ENCODE data around the gene COL2A1.

COL2A1 gene

GRCh38 chr12:48004053-48004941, at the start of gene COL2A1:
COL2A1 (minus strand) TSS chr12:48004476; CDS start chr12:48004321, 155 bp downstream.
- no peak for DNase-seq (ENCODE audit: low read depth in 2 of 2)

GRCh38 chr12:48053883-48054282, 49.6 kb upstream of the COL2A1 start:
- DNase-seq (ENCODE audit: low read depth in 2 of 2): no peak

GRCh38 chr12:48053122-48053521, 48.8 kb upstream of the COL2A1 start:
- DNase-seq (ENCODE audit: low read depth in 2 of 2): no peak

- DNase-seq (ENCODE audit: low read depth in 2 of 2): no peak
Observed at GRCh38 chr12:48051681-48052080, 47.4 kb upstream of the COL2A1 start.

GRCh38 chr12:48050174-48050573, 45.9 kb upstream of the COL2A1 start:
- no peak for DNase-seq (ENCODE audit: low read depth in 2 of 2)

- no peak for DNase-seq (ENCODE audit: low read depth in 2 of 2)
Observed at GRCh38 chr12:48045965-48046518, 41.8 kb upstream of the COL2A1 start.

- DNase-seq (ENCODE audit: low read depth in 2 of 2): no peak
Observed at GRCh38 chr12:48045061-48045846, 41.0 kb upstream of the COL2A1 start.

- DNase-seq (ENCODE audit: low read depth in 2 of 2): no peak
Observed at GRCh38 chr12:48044396-48044795, 40.1 kb upstream of the COL2A1 start.

- DNase-seq (ENCODE audit: low read depth in 2 of 2): no peak
Observed at GRCh38 chr12:48043771-48044170, 39.5 kb upstream of the COL2A1 start.

GRCh38 chr12:48041591-48042423, 37.5 kb upstream of the COL2A1 start:
- DNase-seq (ENCODE audit: low read depth in 2 of 2): no peak

- no peak for DNase-seq (ENCODE audit: low read depth in 2 of 2)
Observed at GRCh38 chr12:48040354-48040753, 36.1 kb upstream of the COL2A1 start.

- DNase-seq (ENCODE audit: low read depth in 2 of 2): no peak
Observed at GRCh38 chr12:48039151-48039550, 34.9 kb upstream of the COL2A1 start.

GRCh38 chr12:48038085-48038484, 33.8 kb upstream of the COL2A1 start:
- DNase-seq (ENCODE audit: low read depth in 2 of 2): no peak

- DNase-seq (ENCODE audit: low read depth in 2 of 2): no peak
Observed at GRCh38 chr12:48037267-48037915, 33.1 kb upstream of the COL2A1 start.

GRCh38 chr12:48036818-48037217, 32.5 kb upstream of the COL2A1 start:
- no peak for DNase-seq (ENCODE audit: low read depth in 2 of 2)

- no peak for DNase-seq (ENCODE audit: low read depth in 2 of 2)
Observed at GRCh38 chr12:48034835-48035805, 30.8 kb upstream of the COL2A1 start.

GRCh38 chr12:48033451-48033850, 29.2 kb upstream of the COL2A1 start:
- no peak for DNase-seq (ENCODE audit: low read depth in 2 of 2)

- DNase-seq (ENCODE audit: low read depth in 2 of 2): no peak
Observed at GRCh38 chr12:48032597-48032996, 28.3 kb upstream of the COL2A1 start.

GRCh38 chr12:48031135-48031960, 27.1 kb upstream of the COL2A1 start:
- DNase-seq (ENCODE audit: low read depth in 2 of 2): no peak
